ENCODE measurements around the gene SRI.
"Not testable (repeated sequence)": the region's sequence is repeated elsewhere in the genome, so short reads cannot be mapped to it uniquely, and the experiment has no call there.

Gene SRI

DNA sequence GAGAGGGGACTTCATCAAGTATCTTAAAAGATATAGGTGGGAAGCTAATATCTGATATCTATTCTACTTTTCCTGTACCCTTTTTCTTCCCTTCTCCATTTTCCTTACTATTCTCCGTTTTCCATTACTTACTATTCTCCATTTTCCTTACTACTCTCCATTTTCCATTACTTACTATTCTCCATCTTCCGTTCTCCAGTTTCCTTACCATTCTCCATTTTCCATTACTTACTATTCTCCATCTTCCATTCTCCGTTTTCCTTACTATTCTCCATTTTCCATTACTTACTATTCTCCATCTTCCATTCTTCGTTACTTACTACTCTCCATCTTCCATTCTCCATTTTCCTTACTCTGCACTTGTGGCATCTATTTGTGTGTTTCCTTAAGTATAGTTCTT lies 47.6 kb upstream of the SRI start:
- Histone ChIP-seq H3K27me3 (ENCODE audit: insufficient read depth, low read depth) (no peaks in the 10 kb centered on the region), H2AFZ (ENCODE audit: low read depth) (no peak overlapping the region), H3K36me3 (ENCODE audit: insufficient read depth) (no peaks in the 10 kb centered on the region), H3K79me2 (ENCODE audit: insufficient read depth, low read depth) (no peaks in the 10 kb centered on the region), H3K27ac (no peak overlapping the region), H3K9ac (no peak overlapping the region), H3K4me2 (no peak overlapping the region), H4K20me1 (ENCODE audit: insufficient read depth) (no peaks in the 10 kb centered on the region), H3K4me3 (IDR thresholded peaks at IDR 0.05; ENCODE audit: insufficient read depth, low read depth, low read length) (no peak overlapping the region), H3K4me1 (ENCODE audit: low read depth, poor library complexity, severe bottlenecking) (no peaks in the 10 kb centered on the region)
- TF ChIP-seq, protein P1, sequence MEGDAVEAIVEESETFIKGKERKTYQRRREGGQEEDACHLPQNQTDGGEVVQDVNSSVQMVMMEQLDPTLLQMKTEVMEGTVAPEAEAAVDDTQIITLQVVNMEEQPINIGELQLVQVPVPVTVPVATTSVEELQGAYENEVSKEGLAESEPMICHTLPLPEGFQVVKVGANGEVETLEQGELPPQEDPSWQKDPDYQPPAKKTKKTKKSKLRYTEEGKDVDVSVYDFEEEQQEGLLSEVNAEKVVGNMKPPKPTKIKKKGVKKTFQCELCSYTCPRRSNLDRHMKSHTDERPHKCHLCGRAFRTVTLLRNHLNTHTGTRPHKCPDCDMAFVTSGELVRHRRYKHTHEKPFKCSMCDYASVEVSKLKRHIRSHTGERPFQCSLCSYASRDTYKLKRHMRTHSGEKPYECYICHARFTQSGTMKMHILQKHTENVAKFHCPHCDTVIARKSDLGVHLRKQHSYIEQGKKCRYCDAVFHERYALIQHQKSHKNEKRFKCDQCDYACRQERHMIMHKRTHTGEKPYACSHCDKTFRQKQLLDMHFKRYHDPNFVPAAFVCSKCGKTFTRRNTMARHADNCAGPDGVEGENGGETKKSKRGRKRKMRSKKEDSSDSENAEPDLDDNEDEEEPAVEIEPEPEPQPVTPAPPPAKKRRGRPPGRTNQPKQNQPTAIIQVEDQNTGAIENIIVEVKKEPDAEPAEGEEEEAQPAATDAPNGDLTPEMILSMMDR (conservative IDR thresholded peaks at IDR 0.05; ENCODE audit: low read depth, low read length) = no peak

DNA sequence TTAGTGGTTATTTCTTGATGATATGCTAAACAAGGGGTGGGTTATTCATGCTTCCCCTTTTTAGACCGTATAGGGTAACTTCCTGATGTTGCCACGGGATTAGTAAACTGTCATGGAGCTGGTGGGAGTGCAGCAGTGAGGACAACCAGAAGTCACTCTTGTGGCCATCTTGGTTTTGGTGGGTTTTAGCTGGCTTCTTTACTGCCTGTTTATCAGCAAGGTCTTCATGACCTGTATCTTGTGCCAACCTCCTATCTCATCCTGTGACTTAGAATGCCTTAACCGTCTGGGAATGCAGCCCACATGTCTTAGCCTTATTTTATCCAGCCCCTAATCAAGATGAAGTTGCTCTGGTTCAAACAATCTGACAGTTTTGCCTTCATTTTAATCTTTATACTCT lies 45.1 kb upstream of the SRI start:
- H3K4me2 ChIP-seq; H3K27me3 ChIP-seq (ENCODE audit: insufficient read depth, low read depth); H3K27ac ChIP-seq: not testable (repeated sequence)

DNA sequence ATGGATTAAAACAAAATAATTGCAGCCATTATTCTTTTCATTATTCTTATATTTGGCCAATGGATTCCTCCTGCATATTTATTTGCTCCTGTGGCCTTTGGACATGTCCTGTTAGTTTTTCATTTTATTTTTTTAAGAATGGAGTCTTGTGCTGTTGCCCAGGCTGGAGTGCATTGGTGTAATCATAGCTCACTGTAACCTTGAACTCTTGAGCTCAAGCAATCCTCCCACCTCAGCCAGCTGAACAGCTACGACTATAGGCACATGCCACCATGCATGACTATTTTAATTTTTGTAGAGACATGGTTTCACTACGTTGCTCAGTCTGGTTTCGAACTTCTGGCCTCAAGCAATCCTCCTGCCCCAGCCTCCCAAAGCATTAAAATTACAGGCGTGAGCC lies 42.7 kb upstream of the SRI start:
- TF ChIP-seq, protein P1 (conservative IDR thresholded peaks at IDR 0.05; ENCODE audit: low read depth, low read length) = no peak
- H2AFZ ChIP-seq (ENCODE audit: low read depth) = no peak overlapping the region
- no peak overlapping the region for H3K4me3 ChIP-seq (IDR thresholded peaks at IDR 0.05; ENCODE audit: insufficient read depth, low read depth, low read length)
- H3K36me3 ChIP-seq (ENCODE audit: insufficient read depth) = no peaks in the 10 kb centered on the region
- H3K9ac ChIP-seq = no peak overlapping the region
- H4K20me1 ChIP-seq (ENCODE audit: insufficient read depth) = no peaks in the 10 kb centered on the region
- no peak overlapping the region for H3K27ac ChIP-seq
- no peaks in the 10 kb centered on the region for H3K79me2 ChIP-seq (ENCODE audit: insufficient read depth, low read depth)
- H3K4me2 ChIP-seq = no peak overlapping the region
- H3K27me3 ChIP-seq (ENCODE audit: insufficient read depth, low read depth) = no peaks in the 10 kb centered on the region
- no peaks in the 10 kb centered on the region for H3K4me1 ChIP-seq (ENCODE audit: low read depth, poor library complexity, severe bottlenecking)

More for the DNA sequence above, 45.1 kb upstream of the SRI start:
- not testable (repeated sequence) for H4K20me1 ChIP-seq (ENCODE audit: insufficient read depth); H3K4me1 ChIP-seq (ENCODE audit: low read depth, poor library complexity, severe bottlenecking); H2AFZ ChIP-seq (ENCODE audit: low read depth); H3K79me2 ChIP-seq (ENCODE audit: insufficient read depth, low read depth); H3K36me3 ChIP-seq (ENCODE audit: insufficient read depth); H3K4me3 ChIP-seq (IDR thresholded peaks at IDR 0.05; ENCODE audit: insufficient read depth, low read depth, low read length); H3K9ac ChIP-seq

DNA sequence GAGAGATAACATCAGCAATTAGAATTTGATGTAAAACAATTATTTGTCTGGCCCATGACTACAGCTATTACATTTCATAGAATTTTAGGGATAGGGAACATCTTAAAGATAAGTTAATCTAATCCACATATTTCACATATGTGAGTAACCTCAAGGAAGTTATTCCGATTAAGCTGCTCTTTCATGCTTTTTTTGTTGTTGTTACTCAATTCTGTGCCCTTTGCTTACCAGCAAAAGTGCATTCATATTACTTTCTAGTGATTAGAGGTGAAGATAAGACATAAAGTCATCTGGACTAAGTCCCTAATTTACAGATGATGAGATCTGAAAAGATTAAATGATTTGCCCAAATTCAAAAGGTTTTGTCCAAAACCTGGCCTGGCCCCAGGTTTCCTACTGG lies 40.9 kb upstream of the SRI start:
- Histone ChIP-seq H4K20me1 (ENCODE audit: insufficient read depth) (no peaks in the 10 kb centered on the region), H3K4me1 (ENCODE audit: low read depth, poor library complexity, severe bottlenecking) (no peaks in the 10 kb centered on the region), H3K4me3 (IDR thresholded peaks at IDR 0.05; ENCODE audit: insufficient read depth, low read depth, low read length) (no peak overlapping the region), H3K36me3 (ENCODE audit: insufficient read depth) (no peaks in the 10 kb centered on the region), H3K4me2 (no peak overlapping the region), H3K79me2 (ENCODE audit: insufficient read depth, low read depth) (no peaks in the 10 kb centered on the region), H3K27me3 (ENCODE audit: insufficient read depth, low read depth) (no peaks in the 10 kb centered on the region), H3K9ac (no peak overlapping the region), H2AFZ (ENCODE audit: low read depth) (no peak overlapping the region), H3K27ac (no peak overlapping the region)
- TF ChIP-seq, protein P1 (conservative IDR thresholded peaks at IDR 0.05; ENCODE audit: low read depth, low read length) = no peak

DNA sequence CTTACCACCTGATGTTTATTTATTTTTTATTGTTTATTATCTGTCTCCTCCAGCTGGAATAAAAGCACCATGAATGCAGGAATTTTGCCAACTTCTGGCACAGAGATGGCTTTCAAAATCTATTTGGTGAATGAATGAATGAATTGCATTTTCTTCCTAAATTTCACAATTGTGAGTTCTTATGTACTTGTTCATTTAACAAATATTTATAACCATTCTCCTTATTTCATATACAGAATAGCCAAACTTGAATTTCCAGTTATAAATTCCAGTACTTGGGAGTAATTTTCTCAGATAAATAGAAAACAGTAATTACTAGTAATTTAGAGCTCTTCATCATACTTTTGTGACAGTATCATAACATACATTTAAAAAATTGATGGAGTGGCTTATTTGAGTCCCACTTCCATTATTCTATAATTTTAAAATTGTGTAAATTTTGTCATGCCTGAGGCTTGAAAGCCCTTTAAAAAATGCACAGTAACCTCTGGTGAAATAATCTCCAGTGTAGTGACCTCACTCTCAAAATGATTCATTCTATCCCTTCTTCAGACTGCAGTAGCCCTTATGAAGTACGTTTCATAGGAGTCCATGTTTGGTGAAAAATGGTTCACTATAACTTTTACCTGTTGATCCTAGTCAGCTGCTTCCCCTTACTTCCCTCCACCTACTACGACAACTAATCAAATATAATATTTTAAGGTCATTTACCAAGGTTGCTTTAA lies 40.0 kb upstream of the SRI start:
- no peaks in the 10 kb centered on the region for H3K79me2 ChIP-seq (ENCODE audit: insufficient read depth, low read depth)
- TF ChIP-seq, protein P1 (conservative IDR thresholded peaks at IDR 0.05; ENCODE audit: low read depth, low read length) = no peak
- no peak overlapping the region for H3K4me2 ChIP-seq
- no peaks in the 10 kb centered on the region for H3K4me1 ChIP-seq (ENCODE audit: low read depth, poor library complexity, severe bottlenecking)
- no peak overlapping the region for H2AFZ ChIP-seq (ENCODE audit: low read depth)
- no peak overlapping the region for H3K9ac ChIP-seq
- no peak overlapping the region for H3K4me3 ChIP-seq (IDR thresholded peaks at IDR 0.05; ENCODE audit: insufficient read depth, low read depth, low read length)
- no peaks in the 10 kb centered on the region for H4K20me1 ChIP-seq (ENCODE audit: insufficient read depth)
- H3K27me3 ChIP-seq (ENCODE audit: insufficient read depth, low read depth) = no peaks in the 10 kb centered on the region
- no peak overlapping the region for H3K27ac ChIP-seq
- no peaks in the 10 kb centered on the region for H3K36me3 ChIP-seq (ENCODE audit: insufficient read depth)

DNA sequence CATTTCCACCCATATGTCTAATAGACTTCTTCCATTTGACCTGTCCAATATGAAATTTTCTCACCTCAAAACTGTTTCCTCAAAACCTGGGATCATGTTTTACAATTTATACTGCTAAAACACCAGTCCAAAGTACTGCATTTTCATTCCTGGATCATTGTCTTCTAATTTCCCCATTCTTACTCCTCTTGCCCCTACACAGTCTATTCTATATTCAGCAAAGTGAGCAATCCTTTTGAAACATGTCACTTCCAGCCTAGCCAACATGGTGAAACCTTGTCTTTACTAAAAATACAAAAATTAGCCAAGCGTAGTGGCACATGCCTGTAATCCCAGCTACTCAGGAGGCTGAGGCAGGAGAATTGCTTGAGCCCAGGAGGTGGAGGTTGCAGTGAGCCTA lies 38.5 kb upstream of the SRI start:
- H3K4me1 ChIP-seq (ENCODE audit: low read depth, poor library complexity, severe bottlenecking); H3K4me3 ChIP-seq (IDR thresholded peaks at IDR 0.05; ENCODE audit: insufficient read depth, low read depth, low read length); H3K4me2 ChIP-seq; H3K36me3 ChIP-seq (ENCODE audit: insufficient read depth); H3K9ac ChIP-seq; H3K27ac ChIP-seq; H4K20me1 ChIP-seq (ENCODE audit: insufficient read depth); H3K27me3 ChIP-seq (ENCODE audit: insufficient read depth, low read depth); H2AFZ ChIP-seq (ENCODE audit: low read depth); H3K79me2 ChIP-seq (ENCODE audit: insufficient read depth, low read depth): not testable (repeated sequence)

All from KMS-11 (cell line).